Lower leg skin (tissue), 4 donors: ENCODE data around the gene MORN2. TPM values are rescaled to one million over a fixed set of nuclear protein-coding genes. Genes with fewer than 3 reads are reported as not detected.

Source experiments
- DNase-seq, 2 donors: peaks; one replicate each; pipeline ENCODE4 v3.0.0-alpha.2; 2019; ENCODE audit warnings: low spot score in 2 of 2
- H3K4me3 ChIP-seq: fragments of 200-600 bp; sonication (generic); 2 replicates; pipeline ENCODE4 v1.5.1; 2017; ENCODE audit warnings: mild to moderate bottlenecking, low read depth; ENCODE audit not compliant: poor library complexity, severe bottlenecking
- CTCF ChIP-seq, 3 donors: fragments of 450-650 bp; IDR thresholded peaks; one replicate each; pipeline ENCODE4 v1.5.1; 2016; ENCODE audit warnings: antibody characterized with exemption in 3 of 3, mild to moderate bottlenecking in 3 of 3, moderate library complexity in 2 of 3
- POLR2A ChIP-seq, 2 donors: fragments of 450-650 bp; IDR thresholded peaks; one replicate each; pipeline ENCODE4 v1.6.1; 2016 to 2017; ENCODE audit warnings: antibody characterized with exemption in 2 of 2, mild to moderate bottlenecking in 1 of 2, moderate library complexity in 1 of 2
- WGBS, 2 donors: methylation state at CpG; one replicate each; pipeline ENCODE4 v1.1.5; 2018; 5-methylcytosine and 5-hydroxymethylcytosine counted together
- intact Hi-C: fragments of 100-400 bp; cut with DNase I; formaldehyde crosslinking; loops from one replicate; pipeline ENCODE4 v1.15.0; 2023; ENCODE audit warnings: low total_unique reads
- total RNA-seq, 4 donors: library from RNA; depleted of rRNA; stranded (reverse); fragments of >200 nt; gene quantifications; one replicate each; pipeline ENCODE4 v1.1.0, GENCODE V29; 2016

The MORN2 gene
- total RNA-seq, 4 donors from 2014 or later, result 3.3 to 11.0 (median 6.5) TPM

GRCh38 chr2:38887347-38887746 is 11.6 kb downstream of the MORN2 start:
- H3K4me3 ChIP-seq, result no peak overlapping the region
- intact Hi-C loops, result no loop called here
- TF ChIP-seq CTCF (IDR thresholded peaks at IDR 0.05) (no peak), POLR2A (IDR thresholded peaks at IDR 0.05) (no peak)
- DNase-seq, result no peak
- WGBS, 2 donors, result 92 to 95% methylated on average over 4 of the region's 4 CpGs

GRCh38 chr2:38887902-38888554 is 12.3 kb downstream of the MORN2 start:
- TF ChIP-seq POLR2A (IDR thresholded peaks at IDR 0.05), result no peak
- no peak for TF ChIP-seq CTCF (IDR thresholded peaks at IDR 0.05)
- no peak overlapping the region for H3K4me3 ChIP-seq
- no peak for DNase-seq
- intact Hi-C loops, result no loop called here
- 95 to 100% methylated on average over 1 of the region's 1 CpG for WGBS, 2 donors

- no peak for TF ChIP-seq POLR2A (IDR thresholded peaks at IDR 0.05)
- TF ChIP-seq CTCF (IDR thresholded peaks at IDR 0.05), result no peak
- no peak overlapping the region for H3K4me3 ChIP-seq
- DNase-seq, result no peak
- intact Hi-C loops, result no loop called here
Measured at GRCh38 chr2:38889045-38889444, 13.3 kb downstream of the MORN2 start.

- no peak within 1 kb of the TSS for H3K4me3 ChIP-seq
- no peak for DNase-seq
- no peak for TF ChIP-seq CTCF (IDR thresholded peaks at IDR 0.05)
- no peak for TF ChIP-seq POLR2A (IDR thresholded peaks at IDR 0.05)
- 80 to 82% methylated on average over 3 of the region's 3 CpGs for WGBS, 2 donors
- intact Hi-C loops, result no loop called here
Measured at GRCh38 chr2:38889575-38889974, 13.8 kb downstream of the MORN2 start, which contains the start of gene ARHGEF33. TSS of gene ARHGEF33 (plus strand) at chr2:38889875. CDS start at chr2:38919448, 29,573 bp downstream.

GRCh38 chr2:38892819-38893218 is 17.0 kb downstream of the MORN2 start:
- H3K4me3 ChIP-seq, result no peak overlapping the region
- intact Hi-C loops, result no loop called here
- TF ChIP-seq POLR2A (IDR thresholded peaks at IDR 0.05) (no peak), CTCF (IDR thresholded peaks at IDR 0.05) (no peak)
- DNase-seq, result no peak

GRCh38 chr2:38898256-38898655 is 22.5 kb downstream of the MORN2 start:
- intact Hi-C loops, result no loop called here
- no peak overlapping the region for H3K4me3 ChIP-seq
- no peak for TF ChIP-seq CTCF (IDR thresholded peaks at IDR 0.05)
- DNase-seq, result no peak
- WGBS, 2 donors, result 87 to 90% methylated on average over 5 of the region's 5 CpGs
